ENCODE measurements around the gene TMEM208. TPM values are rescaled to one million over a fixed set of nuclear protein-coding genes. Genes with fewer than 3 reads are reported as not detected.

The TMEM208 gene
- total RNA-seq, 6 donors from 2014 or later = 21.1 to 50.6 (median 48.5) TPM

GRCh38 chr16:67209565-67209964 lies 17.4 kb upstream of the TMEM208 start:
- TF ChIP-seq CTCF (IDR thresholded peaks at IDR 0.05) = no peak
- TF ChIP-seq EP300 (IDR thresholded peaks at IDR 0.05) = no peak
- no peak for TF ChIP-seq POLR2AphosphoS5 (IDR thresholded peaks at IDR 0.05)
- no peak for TF ChIP-seq POLR2A (IDR thresholded peaks at IDR 0.05)
- ATAC-seq (ENCODE audit: low FRiP score in 2 of 2) (no peak), DNase-seq (no peak)
- Histone ChIP-seq H3K36me3 (peaks cover 0 to 16% (median under 1%) of the 10 kb centered on the region in 4 donors), H3K27ac (no peak overlapping the region), H3K4me1 (peaks cover 0 to 14% (median 4%) of the 10 kb centered on the region in 4 donors), H3K4me3 (no peak overlapping the region), H3K27me3 (no peaks in the 10 kb centered on the region), H3K9me3 (no peaks in the 10 kb centered on the region)
- 87% methylated on average over 8 of the region's 8 CpGs for WGBS, 2 donors

GRCh38 chr16:67210069-67210937 lies 16.6 kb upstream of the TMEM208 start:
- Histone ChIP-seq H3K27me3 (no peaks in the 10 kb centered on the region), H3K4me1 (peaks cover 0 to 14% (median 8%) of the 10 kb centered on the region in 4 donors), H3K4me3 (no peak overlapping the region), H3K27ac (no peak overlapping the region), H3K36me3 (peaks cover 0 to 12% (median 0%) of the 10 kb centered on the region in 4 donors), H3K9me3 (no peaks in the 10 kb centered on the region)
- 92 to 93% methylated on average over 9 to 25 of the region's 25 CpGs for WGBS, 2 donors
- no peak for TF ChIP-seq POLR2AphosphoS5 (IDR thresholded peaks at IDR 0.05)
- TF ChIP-seq POLR2A (IDR thresholded peaks at IDR 0.05) = no peak
- no peak for ATAC-seq (ENCODE audit: low FRiP score in 2 of 2)
- peak in 1 of 2 donors; percentile 66 for DNase-seq

DNA sequence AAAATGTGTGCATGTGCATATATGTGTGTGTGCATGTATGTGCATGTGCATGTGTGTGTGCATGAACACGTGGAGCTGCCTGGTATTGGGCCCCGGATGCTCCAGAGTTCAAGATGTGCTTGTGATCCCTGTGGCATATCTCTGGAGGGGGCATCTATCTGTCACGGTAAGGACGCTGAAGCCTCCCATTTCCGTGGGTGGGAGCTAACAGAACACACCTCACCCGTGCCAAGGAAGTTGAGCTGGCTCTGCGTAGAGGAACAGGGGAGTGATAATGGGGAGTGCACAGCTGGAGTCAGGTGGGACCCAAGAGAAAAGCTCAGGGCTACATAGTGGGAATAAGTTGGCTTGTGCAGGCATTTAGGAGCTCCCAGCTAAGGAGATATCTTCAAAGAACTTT lies 15.3 kb upstream of the TMEM208 start:
- Histone ChIP-seq H3K4me1 (peaks cover 10 to 24% (median 21%) of the 10 kb centered on the region in 4 donors), H3K4me3 (no peak overlapping the region), H3K27ac (no peak overlapping the region), H3K36me3 (peaks cover 0 to 7% (median 0%) of the 10 kb centered on the region in 4 donors), H3K27me3 (no peaks in the 10 kb centered on the region), H3K9me3 (no peaks in the 10 kb centered on the region)
- TF ChIP-seq CTCF (IDR thresholded peaks at IDR 0.05) (no peak), POLR2AphosphoS5 (IDR thresholded peaks at IDR 0.05) (no peak), EP300 (IDR thresholded peaks at IDR 0.05) (no peak), POLR2A (IDR thresholded peaks at IDR 0.05) (no peak)
- ATAC-seq (ENCODE audit: low FRiP score in 2 of 2) (no peak), DNase-seq (no peak)
- WGBS, 2 donors = 74 to 83% methylated on average over 7 of the region's 7 CpGs

DNA sequence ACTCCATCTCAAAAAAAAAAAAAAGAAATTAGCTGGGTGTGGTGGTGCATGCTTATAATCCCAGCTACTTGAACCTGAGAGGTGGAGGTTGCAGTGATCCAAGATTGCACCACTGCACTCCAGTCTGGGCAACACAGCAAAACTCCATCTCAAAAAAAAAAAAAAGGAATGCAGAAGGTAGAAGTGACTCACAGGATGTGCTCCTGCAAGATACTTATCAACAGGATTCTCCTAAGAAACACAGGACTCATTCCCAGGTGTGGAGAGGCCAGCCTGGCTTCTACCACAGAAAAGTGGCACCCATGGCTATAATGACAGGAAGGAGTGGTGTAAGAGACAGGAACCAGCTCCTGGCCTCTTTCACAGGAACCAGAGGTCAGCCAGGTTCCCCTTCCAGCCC lies 14.2 kb upstream of the TMEM208 start:
- Histone ChIP-seq H3K27me3 (no peaks in the 10 kb centered on the region), H3K4me3 (no peak overlapping the region), H3K4me1 (peaks cover 21 to 29% (median 27%) of the 10 kb centered on the region in 4 donors), H3K36me3 (peaks cover 0 to under 1% (median 0%) of the 10 kb centered on the region in 4 donors), H3K27ac (peak overlapping the region in 1 of 4 donors; percentile 14), H3K9me3 (no peaks in the 10 kb centered on the region)
- no peak for ATAC-seq (ENCODE audit: low FRiP score in 2 of 2)
- no peak for TF ChIP-seq EP300 (IDR thresholded peaks at IDR 0.05)
- no peak for TF ChIP-seq CTCF (IDR thresholded peaks at IDR 0.05)
- TF ChIP-seq POLR2AphosphoS5 (IDR thresholded peaks at IDR 0.05) = no peak
- TF ChIP-seq POLR2A (IDR thresholded peaks at IDR 0.05) = no peak
- peak in 1 of 2 donors; percentile 51 for DNase-seq

- H3K36me3 ChIP-seq = no peaks in the 10 kb centered on the region
- H3K4me1 ChIP-seq = peaks cover 23 to 34% (median 31%) of the 10 kb centered on the region in 4 donors
- no peak overlapping the region for H3K4me3 ChIP-seq
- peak overlapping the region in 1 of 4 donors; percentile 14 for H3K27ac ChIP-seq
- DNase-seq (no peak), ATAC-seq (ENCODE audit: low FRiP score in 2 of 2) (no peak)
- no peaks in the 10 kb centered on the region for H3K9me3 ChIP-seq
- H3K27me3 ChIP-seq = no peaks in the 10 kb centered on the region
- WGBS, 2 donors = 77 to 86% methylated on average over 8 of the region's 8 CpGs
- TF ChIP-seq POLR2A (IDR thresholded peaks at IDR 0.05) (no peak), POLR2AphosphoS5 (IDR thresholded peaks at IDR 0.05) (no peak), CTCF (IDR thresholded peaks at IDR 0.05) (no peak), EP300 (IDR thresholded peaks at IDR 0.05) (no peak)
Measured at GRCh38 chr16:67213197-67214019, 13.5 kb upstream of the TMEM208 start.
